ENCODE results near the gene CATSPERE.

The CATSPERE gene

DNA sequence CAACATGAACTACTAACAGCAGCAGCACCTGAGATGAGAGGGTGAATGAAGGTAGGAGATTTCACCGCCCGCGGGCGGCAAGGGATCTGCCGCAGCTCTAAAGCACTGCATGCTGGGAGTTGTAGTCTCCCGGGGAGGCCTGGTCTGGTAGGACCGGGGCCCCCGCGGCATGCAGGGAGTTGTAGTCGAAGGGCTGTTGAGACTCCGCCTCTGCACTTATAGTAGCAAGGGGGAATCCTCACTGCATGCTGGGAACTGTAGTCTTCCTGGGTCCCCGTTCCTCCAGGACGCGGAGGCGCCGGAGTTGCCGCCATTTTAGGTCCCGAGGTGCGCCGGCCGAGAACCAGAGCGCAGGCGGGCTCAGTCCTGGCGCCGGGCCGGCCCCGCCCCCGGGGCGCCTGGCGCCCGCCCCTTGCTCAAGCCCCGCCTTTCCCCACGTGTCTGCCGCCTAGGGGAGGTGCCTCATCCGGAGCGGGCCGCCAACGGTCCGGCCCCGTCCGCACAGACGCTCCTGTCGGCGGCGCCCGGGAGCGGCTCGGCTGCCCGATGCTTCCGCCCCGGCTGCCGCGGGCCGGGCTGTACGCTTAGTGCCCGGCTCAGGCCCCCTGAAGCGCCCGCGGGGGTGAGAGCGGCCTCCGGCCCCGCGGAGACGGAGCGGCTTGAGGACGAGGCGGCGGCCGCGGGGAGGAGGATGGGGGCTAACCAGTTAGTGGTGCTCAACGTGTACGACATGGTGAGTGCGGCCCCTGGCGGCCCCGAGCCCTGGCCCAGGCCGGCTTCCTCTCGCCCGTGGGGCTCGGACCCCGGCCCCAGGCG, 191.8 kb downstream of the CATSPERE start, which contains the start of gene DESI2:
Gene DESI2 (plus strand): TSS at position 504 of the 816 bp plus-strand sequence. CDS start 188 bp downstream, at position 692.
- ChIA-PET POLR2A (ENCODE audit: low non-redundant PET) (no interaction called here), CTCF (interaction anchor here (0.5 to 1.3 kb wide), 3 partner anchors 12 to 144 kb away, joined by 4 to 6 read pairs (median 5); no protein-coding TSS in a partner anchor)
- peak; percentile 98 for DNase-seq (ENCODE audit: low spot score)
- TF ChIP-seq, protein P1, sequence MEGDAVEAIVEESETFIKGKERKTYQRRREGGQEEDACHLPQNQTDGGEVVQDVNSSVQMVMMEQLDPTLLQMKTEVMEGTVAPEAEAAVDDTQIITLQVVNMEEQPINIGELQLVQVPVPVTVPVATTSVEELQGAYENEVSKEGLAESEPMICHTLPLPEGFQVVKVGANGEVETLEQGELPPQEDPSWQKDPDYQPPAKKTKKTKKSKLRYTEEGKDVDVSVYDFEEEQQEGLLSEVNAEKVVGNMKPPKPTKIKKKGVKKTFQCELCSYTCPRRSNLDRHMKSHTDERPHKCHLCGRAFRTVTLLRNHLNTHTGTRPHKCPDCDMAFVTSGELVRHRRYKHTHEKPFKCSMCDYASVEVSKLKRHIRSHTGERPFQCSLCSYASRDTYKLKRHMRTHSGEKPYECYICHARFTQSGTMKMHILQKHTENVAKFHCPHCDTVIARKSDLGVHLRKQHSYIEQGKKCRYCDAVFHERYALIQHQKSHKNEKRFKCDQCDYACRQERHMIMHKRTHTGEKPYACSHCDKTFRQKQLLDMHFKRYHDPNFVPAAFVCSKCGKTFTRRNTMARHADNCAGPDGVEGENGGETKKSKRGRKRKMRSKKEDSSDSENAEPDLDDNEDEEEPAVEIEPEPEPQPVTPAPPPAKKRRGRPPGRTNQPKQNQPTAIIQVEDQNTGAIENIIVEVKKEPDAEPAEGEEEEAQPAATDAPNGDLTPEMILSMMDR (conservative IDR thresholded peaks at IDR 0.05; ENCODE audit: low read depth): peak; percentile 65
- H3K27ac ChIP-seq: peak within 1 kb of the TSS; percentile 87

DNA sequence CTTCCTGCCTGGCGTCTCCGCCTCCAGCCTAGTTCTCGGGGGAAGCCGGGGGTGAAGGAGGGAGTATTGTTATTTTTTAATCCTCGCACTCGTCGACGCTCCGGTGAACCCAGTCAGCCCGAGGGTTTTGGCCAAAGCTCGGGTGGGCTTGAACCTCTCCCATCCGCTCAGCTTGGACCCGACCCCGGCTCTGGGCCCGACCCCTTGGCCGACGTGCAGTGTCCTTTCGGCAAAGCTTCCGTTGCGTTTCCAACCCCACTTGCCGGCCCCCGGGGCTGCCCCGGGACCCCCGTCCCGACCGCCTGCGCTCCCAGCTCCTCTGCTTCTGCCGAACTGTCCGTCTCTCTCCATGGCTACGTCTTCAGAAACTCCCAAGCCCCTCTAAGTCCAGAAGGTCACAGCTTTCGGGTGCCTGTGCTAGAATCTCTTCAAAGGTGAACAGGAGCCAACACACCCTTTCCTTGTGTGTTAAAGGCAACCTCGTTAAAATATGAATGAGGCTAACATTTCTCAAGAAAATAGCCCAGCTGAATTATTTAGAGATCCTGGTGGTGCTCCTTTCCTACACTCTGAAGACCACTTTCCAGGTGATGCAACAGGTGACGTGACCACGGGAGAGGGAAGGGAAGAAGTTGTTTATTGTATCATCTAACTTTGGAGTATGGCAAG, 192.5 kb downstream of the CATSPERE start:
- CTCF ChIA-PET: interaction anchor here (0.7 to 1.3 kb wide), 2 partner anchors 11 to 143 kb away, joined by 5 to 6 read pairs; no protein-coding TSS in a partner anchor
- POLR2A ChIA-PET (ENCODE audit: low non-redundant PET): no interaction called here
- TF ChIP-seq, protein P1 (conservative IDR thresholded peaks at IDR 0.05; ENCODE audit: low read depth): 0 out of 2 replicates have a peak, but pooled peaks have one; percentile 14
- H3K27ac ChIP-seq: peak overlapping the region; percentile 87
- DNase-seq (ENCODE audit: low spot score): peak; percentile 13

DNA sequence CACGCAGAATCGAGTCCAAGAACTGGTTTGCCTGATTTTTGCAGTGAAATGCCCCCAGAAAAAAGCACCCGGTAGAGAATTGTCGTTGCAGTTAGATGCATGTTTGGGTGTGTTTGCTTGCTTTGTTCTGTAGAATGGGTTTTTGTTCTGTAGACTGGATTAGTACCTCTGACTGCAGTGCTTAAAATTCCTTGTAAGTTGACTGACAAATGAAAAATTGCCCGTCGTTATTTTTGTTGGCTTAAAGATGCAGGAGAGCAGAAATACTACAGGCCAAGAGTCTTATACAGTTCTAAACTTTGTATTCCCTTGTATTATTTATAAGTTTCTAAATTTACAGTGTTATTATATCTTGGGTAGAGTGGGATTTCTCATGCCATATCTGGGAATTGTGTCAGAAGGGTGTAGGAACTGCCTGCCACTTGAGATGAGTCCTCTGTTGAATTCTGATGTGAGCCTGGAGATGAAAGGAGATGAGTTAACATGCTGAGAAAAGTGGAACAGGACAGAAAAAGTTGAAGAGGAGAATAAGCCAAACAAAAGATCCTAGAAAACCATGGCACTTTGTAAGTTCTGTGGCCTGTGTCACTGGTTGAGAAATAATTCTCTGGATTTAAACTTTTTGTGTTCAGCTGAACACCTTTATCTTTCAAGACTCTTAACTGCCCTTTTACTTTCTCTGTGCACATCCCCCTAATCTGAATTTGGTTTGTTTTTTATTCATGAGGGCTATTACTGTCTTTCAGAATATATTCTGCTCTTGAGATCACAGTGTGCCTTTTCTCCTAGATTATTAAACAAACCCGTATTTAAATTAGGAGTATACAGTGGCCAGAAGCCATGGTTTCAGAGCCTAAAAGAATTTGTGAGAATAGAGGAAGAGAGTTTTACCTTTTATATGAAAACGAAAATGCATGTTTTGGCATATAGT, 193.3 kb downstream of the CATSPERE start:
- TF ChIP-seq, protein P1 (conservative IDR thresholded peaks at IDR 0.05; ENCODE audit: low read depth): no peak
- DNase-seq (ENCODE audit: low spot score): peak; percentile 8
- ChIA-PET POLR2A (ENCODE audit: low non-redundant PET) (no interaction called here), CTCF (interaction anchor here (1.3 kb wide), 1 partner anchor 142 kb away, joined by 6 read pairs; no protein-coding TSS in a partner anchor)
- H3K27ac ChIP-seq: no peak overlapping the region

DNA sequence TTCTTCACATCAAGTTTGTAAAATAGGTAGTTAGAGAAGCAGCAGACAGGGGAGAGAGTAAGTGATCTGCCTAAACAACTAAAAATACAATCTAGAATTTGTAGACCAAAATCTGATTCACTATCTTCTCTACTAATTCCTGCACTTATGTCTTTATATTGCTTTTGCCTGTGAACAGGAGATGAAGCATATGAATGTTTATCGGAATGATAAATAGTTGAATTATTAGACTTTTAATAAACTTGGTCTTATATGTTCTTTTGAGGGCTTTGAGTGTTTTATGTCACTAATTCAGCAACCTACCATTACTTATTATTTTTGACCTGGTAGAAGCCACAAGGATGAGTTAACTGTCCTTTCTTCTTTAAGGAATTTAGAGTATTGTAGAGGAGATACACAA, 194.1 kb downstream of the CATSPERE start:
- ChIA-PET POLR2A (ENCODE audit: low non-redundant PET) (no interaction called here), CTCF (no interaction called here)
- H3K27ac ChIP-seq: no peak overlapping the region
- TF ChIP-seq, protein P1 (conservative IDR thresholded peaks at IDR 0.05; ENCODE audit: low read depth): no peak
- no peak for DNase-seq (ENCODE audit: low spot score)

DNA sequence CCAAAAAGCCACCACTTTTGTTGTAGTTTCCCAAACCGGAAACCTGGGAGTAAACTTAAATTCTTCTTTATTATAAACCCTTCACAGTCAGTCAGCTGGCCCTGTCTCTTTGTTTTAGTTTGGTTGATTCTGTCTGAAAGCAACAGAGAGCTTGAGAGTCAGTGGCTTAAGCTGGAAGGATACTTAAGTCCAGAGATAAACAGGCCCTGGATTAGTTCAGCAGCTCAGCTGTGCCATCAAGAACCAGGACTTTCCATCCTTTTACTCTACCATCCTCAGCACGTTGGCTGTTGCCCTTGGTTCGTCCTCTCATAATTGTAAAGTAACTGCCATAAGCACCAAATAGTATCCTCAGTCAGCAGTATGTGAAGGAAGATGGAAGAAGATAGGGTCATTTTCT, 196.3 kb downstream of the CATSPERE start:
- ChIA-PET POLR2A (ENCODE audit: low non-redundant PET) (no interaction called here), CTCF (no interaction called here)
- no peak overlapping the region for H3K27ac ChIP-seq
- TF ChIP-seq, protein P1 (conservative IDR thresholded peaks at IDR 0.05; ENCODE audit: low read depth): no peak
- DNase-seq (ENCODE audit: low spot score): no peak

Data from RWPE1 (cell line).